IPS-20b (cell line): Measurements from ENCODE around the gene MCEE.
"Not testable (repeated sequence)": the region's sequence is repeated elsewhere in the genome, so short reads cannot be mapped to it uniquely, and the experiment has no call there.

ENCODE experiments used
- H3K27ac ChIP-seq: one replicate; pipeline ENCODE4 v1.5.1; 2013; ENCODE audit warnings: low read length
- H3K27me3 ChIP-seq: 2 replicates; pipeline ENCODE4 v1.6.1; 2013; ENCODE audit warnings: mild to moderate bottlenecking, low read length, inconsistent platforms; ENCODE audit not compliant: insufficient read depth
- H3K36me3 ChIP-seq: 2 replicates; pipeline ENCODE4 v1.6.1; 2013; ENCODE audit warnings: low read depth, mild to moderate bottlenecking, inconsistent platforms, low read length, moderate library complexity; ENCODE audit not compliant: insufficient read depth
- H3K4me1 ChIP-seq: 2 replicates; pipeline ENCODE4 v1.6.1; 2013; ENCODE audit warnings: mild to moderate bottlenecking, control low read depth, inconsistent platforms, low read length, moderate library complexity; ENCODE audit not compliant: insufficient read depth
- H3K4me3 ChIP-seq: 2 replicates; pipeline ENCODE4 v1.5.1; 2013; ENCODE audit warnings: mild to moderate bottlenecking, low read length, inconsistent platforms
- H3K9ac ChIP-seq: 2 replicates; pipeline ENCODE4 v1.6.1; 2013; ENCODE audit warnings: low read depth, mild to moderate bottlenecking, inconsistent platforms, low read length, moderate library complexity
- H3K9me3 ChIP-seq: 2 replicates; pipeline ENCODE4 v1.6.1; 2013; ENCODE audit warnings: mild to moderate bottlenecking, low read depth, low read length, inconsistent platforms; ENCODE audit not compliant: insufficient read depth

MCEE gene

GRCh38 chr2:71130152-71130904 is at the start of gene MCEE, which contains the start of gene MPHOSPH10:
MCEE (minus strand) TSS chr2:71130229; CDS start chr2:71130219, 10 bp downstream.
MPHOSPH10 (plus strand) TSS chr2:71130634; CDS start chr2:71130666, 32 bp downstream.
- Histone ChIP-seq H3K4me3 (peak within 1 kb of the TSS; percentile 92), H3K27ac (peak within 1 kb of the TSS; percentile 84), H3K9ac (peak within 1 kb of the TSS; percentile 91), H3K9me3 (no peaks in the 10 kb centered on the region), H3K27me3 (no peaks in the 10 kb centered on the region), H3K36me3 (peaks cover 26% of the 10 kb centered on the region), H3K4me1 (peaks cover 7% of the 10 kb centered on the region; the same call in 1 of the 2 replicates)

- not testable (repeated sequence) for H3K4me1 ChIP-seq, H3K27me3 ChIP-seq, H3K9me3 ChIP-seq, H3K9ac ChIP-seq, H3K4me3 ChIP-seq, H3K27ac ChIP-seq, H3K36me3 ChIP-seq
These were observed 48.8 kb upstream of the MCEE start for GRCh38 chr2:71178836-71179235.

GRCh38 chr2:71174207-71174606 is 44.2 kb upstream of the MCEE start:
- Histone ChIP-seq H3K9me3 (no peaks in the 10 kb centered on the region), H3K27ac (no peak overlapping the region), H3K36me3 (no peaks in the 10 kb centered on the region), H3K4me1 (no peaks in the 10 kb centered on the region), H3K4me3 (no peak overlapping the region), H3K9ac (no peak overlapping the region), H3K27me3 (no peaks in the 10 kb centered on the region)

- no peaks in the 10 kb centered on the region for H3K9me3 ChIP-seq
These were observed 43.1 kb upstream of the MCEE start for GRCh38 chr2:71173096-71173495.

GRCh38 chr2:71166812-71167211 is 36.8 kb upstream of the MCEE start:
- Histone ChIP-seq H3K9ac (no peak overlapping the region), H3K36me3 (no peaks in the 10 kb centered on the region), H3K27me3 (no peaks in the 10 kb centered on the region), H3K4me3 (no peak overlapping the region), H3K9me3 (no peaks in the 10 kb centered on the region), H3K27ac (no peak overlapping the region), H3K4me1 (no peaks in the 10 kb centered on the region)

More at GRCh38 chr2:71173096-71173495, 43.1 kb upstream of the MCEE start:
- Histone ChIP-seq H3K4me1 (no peaks in the 10 kb centered on the region), H3K27me3 (no peaks in the 10 kb centered on the region), H3K4me3 (no peak overlapping the region), H3K9ac (no peak overlapping the region), H3K27ac (no peak overlapping the region), H3K36me3 (no peaks in the 10 kb centered on the region)

GRCh38 chr2:71157124-71157793 is 27.2 kb upstream of the MCEE start:
- no peak overlapping the region for H3K4me3 ChIP-seq
- no peaks in the 10 kb centered on the region for H3K9me3 ChIP-seq
- H3K4me1 ChIP-seq, result peaks cover 9% of the 10 kb centered on the region
- no peaks in the 10 kb centered on the region for H3K27me3 ChIP-seq
- H3K36me3 ChIP-seq, result no peaks in the 10 kb centered on the region
- H3K9ac ChIP-seq, result no peak overlapping the region
- H3K27ac ChIP-seq, result no peak overlapping the region

- Histone ChIP-seq H3K4me1 (peaks cover 9% of the 10 kb centered on the region), H3K4me3 (no peak overlapping the region), H3K9me3 (no peaks in the 10 kb centered on the region), H3K27ac (no peak overlapping the region), H3K9ac (no peak overlapping the region), H3K36me3 (no peaks in the 10 kb centered on the region), H3K27me3 (no peaks in the 10 kb centered on the region)
These were observed 26.5 kb upstream of the MCEE start for GRCh38 chr2:71156573-71156972.

GRCh38 chr2:71155846-71156245 is 25.8 kb upstream of the MCEE start:
- Histone ChIP-seq H3K4me3 (no peak overlapping the region), H3K36me3 (peaks cover 2% of the 10 kb centered on the region; the same call in 1 of the 2 replicates), H3K9me3 (no peaks in the 10 kb centered on the region), H3K9ac (no peak overlapping the region), H3K27ac (no peak overlapping the region), H3K27me3 (no peaks in the 10 kb centered on the region), H3K4me1 (peaks cover 9% of the 10 kb centered on the region)

GRCh38 chr2:71154798-71155197 is 24.8 kb upstream of the MCEE start:
- Histone ChIP-seq H3K27me3 (no peaks in the 10 kb centered on the region), H3K4me3 (no peak overlapping the region), H3K36me3 (peaks cover 13% of the 10 kb centered on the region; the same call in 1 of the 2 replicates)

GRCh38 chr2:71154279-71154678 is 24.2 kb upstream of the MCEE start:
- Histone ChIP-seq H3K9me3 (no peaks in the 10 kb centered on the region), H3K9ac (no peak overlapping the region), H3K27me3 (no peaks in the 10 kb centered on the region), H3K36me3 (peaks cover 18% of the 10 kb centered on the region), H3K4me1 (peaks cover 9% of the 10 kb centered on the region), H3K27ac (no peak overlapping the region), H3K4me3 (no peak overlapping the region)

More at GRCh38 chr2:71154798-71155197, 24.8 kb upstream of the MCEE start:
- H3K27ac ChIP-seq, result no peak overlapping the region
- no peaks in the 10 kb centered on the region for H3K9me3 ChIP-seq
- no peak overlapping the region for H3K9ac ChIP-seq
- H3K4me1 ChIP-seq, result peaks cover 9% of the 10 kb centered on the region

- Histone ChIP-seq H3K9me3 (no peaks in the 10 kb centered on the region), H3K9ac (no peak overlapping the region), H3K4me3 (no peak overlapping the region), H3K27me3 (no peaks in the 10 kb centered on the region), H3K36me3 (peaks cover 24% of the 10 kb centered on the region), H3K27ac (no peak overlapping the region), H3K4me1 (peaks cover 9% of the 10 kb centered on the region)
These were observed 23.7 kb upstream of the MCEE start for GRCh38 chr2:71153585-71154224.
